Activated effector memory CD4-positive, alpha-beta T cell treated with anti-CD3 and anti-CD28 coated beads, Interleukin-2, amount 50 U/mL, for 16 hours (primary cell): ENCODE measurements around the gene CALR3.
"Not testable (repeated sequence)": the region's sequence is repeated elsewhere in the genome, so short reads cannot be mapped to it uniquely, and the experiment has no call there.

Experiments
- DNase-seq: peaks from one replicate; pipeline ENCODE4 v3.0.0-alpha.2; 2020

Gene CALR3

GRCh38 chr19:16482745-16483144, 13.2 kb downstream of the CALR3 start:
- DNase-seq = no peak

GRCh38 chr19:16477311-16477710, 18.7 kb downstream of the CALR3 start:
- DNase-seq = no peak

DNA sequence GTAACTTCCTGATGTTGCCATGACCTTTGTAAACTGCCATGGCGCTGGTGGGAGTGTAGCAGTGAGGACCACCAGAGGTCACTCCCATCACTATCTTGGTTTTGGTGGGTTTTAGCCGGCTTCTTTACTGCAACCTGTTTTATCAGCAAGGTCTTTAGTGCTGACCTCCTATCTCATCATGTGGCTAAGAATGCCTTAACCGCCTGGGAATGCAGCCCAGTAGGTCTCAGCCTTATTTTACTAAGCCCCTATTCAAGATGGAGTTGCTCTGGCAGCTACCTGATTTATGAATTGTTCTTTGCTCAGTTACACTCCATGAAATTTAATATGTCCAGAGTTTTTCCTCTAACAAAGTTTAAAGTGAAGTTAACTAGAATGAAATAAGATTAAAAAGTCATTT, 19.6 kb downstream of the CALR3 start:
- no peak for DNase-seq

GRCh38 chr19:16473875-16474392, 22.0 kb downstream of the CALR3 start:
- no peak for DNase-seq

DNA sequence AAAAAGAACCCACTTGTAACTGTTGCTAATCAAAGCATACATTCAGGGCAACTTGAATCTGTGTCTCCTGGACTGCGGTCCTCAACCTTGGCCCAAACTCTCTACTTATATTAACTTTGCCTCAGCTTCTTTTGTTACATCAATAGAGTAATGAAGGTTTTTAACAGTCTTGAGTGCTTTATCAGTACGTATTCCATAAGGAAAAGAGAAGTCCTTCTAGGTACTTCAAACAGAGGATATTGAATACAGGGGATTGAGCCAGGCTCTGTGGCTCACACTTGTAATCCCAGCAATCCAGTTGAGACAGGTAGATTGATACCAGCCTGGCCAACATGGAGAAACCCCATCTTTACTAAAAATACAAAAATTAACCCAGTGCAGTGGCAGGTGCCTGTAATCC, 23.0 kb downstream of the CALR3 start:
- DNase-seq = no peak

DNA sequence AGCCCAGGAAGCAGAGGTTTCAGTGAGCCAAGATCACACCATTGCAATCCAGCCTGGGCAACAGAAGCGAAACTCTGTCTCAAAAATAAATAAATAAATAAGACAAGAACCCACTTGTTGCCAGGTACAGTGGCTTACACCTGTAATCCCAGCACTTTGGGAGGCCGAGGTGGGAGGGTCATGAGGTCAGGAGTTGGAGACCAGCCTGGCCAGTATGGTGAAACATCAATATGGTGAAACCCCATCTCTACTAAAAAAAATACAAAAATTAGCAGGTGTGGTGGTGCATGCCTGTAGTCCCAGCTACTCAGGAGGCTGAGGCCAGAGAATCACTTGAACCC, 23.4 kb downstream of the CALR3 start:
- not testable (repeated sequence) for DNase-seq

DNA sequence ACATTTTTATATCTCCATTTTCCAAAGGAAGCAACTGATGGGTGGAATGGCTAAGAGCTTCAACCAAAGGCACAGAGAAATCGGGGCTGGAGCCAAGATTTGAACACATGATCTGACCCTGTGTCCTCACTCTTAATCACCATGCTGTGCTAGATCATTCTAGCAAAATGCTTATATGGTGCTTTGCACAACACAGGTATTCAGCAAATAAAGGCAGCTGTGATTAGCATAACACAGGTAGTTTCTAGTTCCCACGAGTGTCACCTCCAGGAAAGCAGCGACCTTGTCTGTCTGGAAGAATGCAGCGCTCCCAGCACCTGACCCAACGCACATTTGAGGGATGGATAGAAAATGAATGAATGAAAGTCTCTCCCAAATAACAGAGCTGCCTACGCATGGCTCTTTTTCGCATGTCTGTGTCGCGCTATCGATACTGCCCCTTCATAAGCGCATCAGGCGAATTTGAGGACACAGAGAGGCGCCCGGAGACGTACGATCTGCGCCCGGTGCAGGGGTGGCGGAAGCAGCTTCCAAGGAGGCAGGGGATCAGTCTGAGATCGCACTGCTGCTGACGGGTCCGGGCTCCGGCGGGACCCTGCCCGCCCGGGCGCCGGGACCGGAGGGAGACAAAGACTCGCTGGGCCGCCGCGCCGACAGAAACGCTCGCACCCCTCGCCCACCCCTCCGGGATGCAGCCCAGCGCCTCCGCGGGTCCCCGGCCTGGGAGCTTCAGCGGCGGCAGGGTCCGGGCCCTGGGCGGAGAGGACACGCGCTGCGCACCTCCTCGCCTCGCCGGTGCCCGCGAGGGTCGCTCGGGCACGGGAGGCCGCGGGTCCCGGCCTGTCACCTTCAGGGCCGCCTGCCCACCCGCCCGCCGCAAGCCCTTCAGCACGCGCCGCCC, 24.8 kb downstream of the CALR3 start:
- DNase-seq = peak; percentile 73

GRCh38 chr19:16470541-16470910, 25.4 kb downstream of the CALR3 start:
- no peak for DNase-seq

DNA sequence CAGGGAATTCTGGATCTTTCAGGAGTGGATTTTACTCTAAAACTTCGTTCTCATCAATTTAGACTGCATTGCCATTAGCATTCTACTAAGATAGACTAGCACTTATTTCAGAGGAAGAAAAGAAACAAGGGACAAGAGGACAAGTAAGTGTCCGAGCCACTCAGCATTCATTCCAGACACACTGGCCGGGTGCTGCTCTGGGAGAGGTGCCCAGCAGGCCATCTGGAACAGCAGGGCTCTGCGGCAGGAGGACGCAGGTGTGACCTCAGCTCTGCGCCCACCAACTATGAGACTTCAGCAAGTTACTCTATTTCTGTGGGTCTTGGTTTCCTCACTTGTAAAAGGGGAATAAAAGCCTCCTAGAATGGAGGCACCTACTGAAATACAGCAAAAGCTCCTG, 28.4 kb downstream of the CALR3 start:
- DNase-seq = no peak

- DNase-seq = not testable (repeated sequence)
These were observed 29.1 kb downstream of the CALR3 start for GRCh38 chr19:16466802-16467427.

GRCh38 chr19:16465239-16465638, 30.7 kb downstream of the CALR3 start:
- no peak for DNase-seq

DNA sequence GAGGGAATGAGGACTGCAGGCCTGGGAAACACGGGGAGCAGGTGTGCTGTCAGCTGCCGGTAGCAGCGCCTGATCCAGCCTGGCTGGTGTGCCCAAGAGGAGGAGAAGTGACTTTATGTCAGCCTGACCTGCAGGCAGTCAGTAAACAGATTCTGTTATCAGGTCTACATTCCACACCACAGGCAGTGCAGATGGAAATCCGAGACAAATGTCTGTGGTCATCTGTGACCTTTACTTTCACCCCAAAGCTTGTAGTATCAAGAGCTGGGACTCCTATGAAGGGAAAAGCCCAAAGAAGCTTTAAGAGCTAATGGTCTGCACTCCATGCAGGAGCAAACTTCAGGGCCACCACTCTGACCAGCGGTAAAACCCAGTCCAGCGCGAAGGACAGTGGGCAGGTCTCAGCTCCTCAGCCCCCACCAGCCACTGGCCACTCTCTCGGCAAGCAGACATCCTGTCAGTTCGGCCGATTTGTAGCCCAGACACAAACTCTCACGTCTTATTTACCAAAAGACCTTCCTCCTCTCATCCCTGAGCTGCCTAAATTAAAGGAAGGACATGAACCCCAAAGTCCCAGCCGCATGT, 31.9 kb downstream of the CALR3 start:
- no peak for DNase-seq

DNA sequence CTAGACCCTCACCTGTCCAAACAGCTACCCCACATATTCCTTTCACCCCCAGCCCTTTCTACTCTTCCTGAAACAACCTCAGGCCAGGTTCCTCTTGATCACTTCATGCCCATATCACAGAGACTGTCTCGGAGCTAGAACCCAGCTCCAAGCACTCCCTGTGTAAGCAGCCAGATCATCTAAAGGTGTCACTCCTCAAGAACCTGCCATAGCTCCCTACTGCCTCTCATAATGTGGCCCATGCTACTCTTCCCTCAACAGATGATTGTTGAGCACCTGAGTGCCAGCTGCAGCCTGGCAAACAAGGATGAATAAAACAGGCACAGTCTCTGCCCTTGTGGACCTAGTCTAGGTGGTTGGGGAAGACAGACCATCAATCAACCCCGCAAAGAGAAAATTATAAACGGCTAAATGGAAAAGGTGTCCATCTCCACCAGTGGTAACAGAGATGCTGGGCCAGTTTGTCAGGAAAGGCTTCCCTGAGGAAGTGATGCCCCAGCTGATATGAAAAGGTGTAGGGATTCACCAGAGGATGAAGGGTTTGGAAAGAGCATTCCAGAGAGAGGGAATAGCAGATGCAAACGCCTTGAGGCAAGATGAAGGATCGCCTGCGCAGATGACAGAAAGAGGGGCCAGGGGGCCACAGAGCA, 32.5 kb downstream of the CALR3 start:
- no peak for DNase-seq

- no peak for DNase-seq
These were observed 33.2 kb downstream of the CALR3 start for GRCh38 chr19:16462757-16463250.

- no peak for DNase-seq
These were observed 34.3 kb downstream of the CALR3 start for GRCh38 chr19:16461630-16462051.

DNA sequence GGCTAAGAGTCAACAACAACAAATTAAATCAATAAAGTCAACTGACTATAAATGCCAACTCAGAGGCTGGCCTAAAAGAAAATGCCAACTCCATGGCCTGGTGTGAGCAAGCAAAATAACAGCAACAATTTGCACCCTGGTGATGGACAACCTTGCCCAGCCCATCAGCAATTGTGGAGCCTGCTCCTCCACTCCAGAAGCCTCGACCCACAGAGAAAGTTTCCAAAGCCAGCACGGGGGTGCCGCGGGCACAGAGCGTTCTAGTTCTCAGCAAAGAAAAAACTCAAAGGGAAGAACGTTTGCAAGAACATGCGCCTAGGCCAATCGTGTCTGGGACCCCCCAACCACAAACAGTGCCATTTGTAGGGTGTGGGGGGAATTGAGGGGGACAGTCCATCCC, 35.5 kb downstream of the CALR3 start:
- no peak for DNase-seq

DNA sequence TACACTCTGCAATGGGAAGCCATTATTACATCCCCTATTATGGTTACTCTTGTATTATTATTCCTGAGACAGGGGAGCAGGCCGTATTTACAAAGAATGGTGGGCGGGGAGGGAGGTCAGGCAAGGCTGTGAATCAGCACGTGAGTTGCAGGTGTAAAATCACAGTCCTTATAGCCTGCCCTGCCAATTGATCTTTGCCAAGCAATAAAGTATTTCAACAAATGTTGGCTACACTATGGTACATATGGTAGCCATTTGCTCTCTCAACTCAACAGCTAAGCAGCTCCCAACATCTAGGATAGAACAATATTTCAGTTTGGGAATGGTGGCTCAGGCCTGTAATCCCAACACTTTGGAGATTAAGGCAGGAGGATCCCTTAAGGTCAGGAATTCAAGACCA, 36.3 kb downstream of the CALR3 start:
- DNase-seq = no peak

- DNase-seq = no peak
These were observed 37.3 kb downstream of the CALR3 start for GRCh38 chr19:16458391-16459341.

DNA sequence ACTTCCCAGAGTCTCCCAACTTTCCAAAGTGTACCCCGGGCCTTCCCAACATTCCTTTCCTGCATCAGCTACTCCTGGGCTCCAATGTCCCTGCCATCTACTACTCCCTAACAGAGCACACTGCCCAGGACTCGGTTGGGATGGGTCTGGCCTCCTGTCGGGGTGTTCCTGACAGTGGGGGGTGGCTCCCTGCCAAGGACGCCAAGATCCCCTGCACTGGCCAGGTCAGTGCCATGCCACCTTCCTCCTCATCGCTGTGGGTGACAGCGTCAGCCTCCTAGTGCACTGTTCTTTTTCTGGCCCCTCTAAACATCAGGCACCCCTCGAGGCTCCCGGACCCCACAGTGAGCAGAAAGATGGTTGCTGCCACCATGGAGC, 38.0 kb downstream of the CALR3 start:
- no peak for DNase-seq

GRCh38 chr19:16457195-16457953, 38.6 kb downstream of the CALR3 start:
- no peak for DNase-seq

DNA sequence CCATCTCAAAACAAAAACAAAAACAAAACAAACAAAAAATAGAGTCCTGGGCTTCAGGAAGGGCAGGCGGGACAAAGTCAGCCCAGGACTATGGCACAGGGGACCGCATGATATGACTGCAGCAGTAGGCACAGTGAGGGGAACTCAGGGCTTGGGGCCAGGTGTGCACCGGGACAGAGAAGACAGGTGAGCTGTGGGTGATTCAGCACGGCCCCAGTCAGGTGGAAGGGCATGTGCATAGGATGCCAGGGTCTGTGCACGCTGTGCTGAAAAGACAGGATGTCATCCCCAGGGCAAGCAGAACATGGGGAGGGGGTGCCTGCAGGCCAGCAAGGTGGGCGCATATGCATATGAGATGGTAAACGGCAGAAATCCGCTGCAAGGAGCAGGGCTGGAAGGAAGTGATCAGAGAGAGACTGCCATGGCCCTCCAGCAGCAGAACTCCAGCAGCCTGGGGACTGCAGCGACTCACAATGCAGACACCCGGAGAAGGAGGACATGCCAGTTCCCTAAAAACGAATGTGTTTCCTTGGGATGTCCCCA, 39.2 kb downstream of the CALR3 start:
- DNase-seq = no peak
